ENCODE results near the gene KDM1B.

DNA sequence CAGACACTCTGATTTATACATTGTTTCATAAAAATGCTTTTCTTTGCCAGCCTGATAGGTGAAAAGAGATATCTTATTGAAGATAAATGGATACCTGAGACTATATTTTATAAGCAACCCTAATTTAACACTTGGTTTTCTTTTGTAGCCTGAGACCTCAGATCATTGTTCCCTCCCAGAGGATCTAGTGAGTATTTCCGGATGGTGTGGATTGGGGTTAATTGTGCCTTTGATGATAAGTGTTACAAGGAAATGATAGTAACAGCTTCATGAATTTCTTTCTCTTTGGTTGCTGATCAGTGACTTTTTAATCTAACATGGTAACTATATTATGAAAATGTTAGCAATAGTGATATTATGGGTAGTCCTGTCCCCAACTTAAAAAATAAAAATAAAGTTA is 30.4 kb downstream of the KDM1B start:
- no peak for TF ChIP-seq POLR2AphosphoS5 (IDR thresholded peaks at IDR 0.05; ENCODE audit: low read depth)
- TF ChIP-seq EZH2phosphoT487 (IDR thresholded peaks at IDR 0.05; ENCODE audit: unreplicated experiment), result no peak
- no peak for TF ChIP-seq JUNB (IDR thresholded peaks at IDR 0.05; ENCODE audit: unreplicated experiment)
- TF ChIP-seq, protein P1, sequence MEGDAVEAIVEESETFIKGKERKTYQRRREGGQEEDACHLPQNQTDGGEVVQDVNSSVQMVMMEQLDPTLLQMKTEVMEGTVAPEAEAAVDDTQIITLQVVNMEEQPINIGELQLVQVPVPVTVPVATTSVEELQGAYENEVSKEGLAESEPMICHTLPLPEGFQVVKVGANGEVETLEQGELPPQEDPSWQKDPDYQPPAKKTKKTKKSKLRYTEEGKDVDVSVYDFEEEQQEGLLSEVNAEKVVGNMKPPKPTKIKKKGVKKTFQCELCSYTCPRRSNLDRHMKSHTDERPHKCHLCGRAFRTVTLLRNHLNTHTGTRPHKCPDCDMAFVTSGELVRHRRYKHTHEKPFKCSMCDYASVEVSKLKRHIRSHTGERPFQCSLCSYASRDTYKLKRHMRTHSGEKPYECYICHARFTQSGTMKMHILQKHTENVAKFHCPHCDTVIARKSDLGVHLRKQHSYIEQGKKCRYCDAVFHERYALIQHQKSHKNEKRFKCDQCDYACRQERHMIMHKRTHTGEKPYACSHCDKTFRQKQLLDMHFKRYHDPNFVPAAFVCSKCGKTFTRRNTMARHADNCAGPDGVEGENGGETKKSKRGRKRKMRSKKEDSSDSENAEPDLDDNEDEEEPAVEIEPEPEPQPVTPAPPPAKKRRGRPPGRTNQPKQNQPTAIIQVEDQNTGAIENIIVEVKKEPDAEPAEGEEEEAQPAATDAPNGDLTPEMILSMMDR (conservative IDR thresholded peaks at IDR 0.05; ENCODE audit: low read depth in 2 of 2), result no peak
- no peak for TF ChIP-seq EZH2 (IDR thresholded peaks at IDR 0.05; ENCODE audit: low read depth, unreplicated experiment)
- no peak for TF ChIP-seq NANOG (IDR thresholded peaks at IDR 0.05; ENCODE audit: borderline replicate concordance)
- TF ChIP-seq CREB1 (CRISPR knock-in tag; IDR thresholded peaks at IDR 0.05; ENCODE audit: low read depth), result no peak
- TF ChIP-seq ZNF114 (CRISPR knock-in tag; IDR thresholded peaks at IDR 0.05), result no peak
- TF ChIP-seq, protein P2, sequence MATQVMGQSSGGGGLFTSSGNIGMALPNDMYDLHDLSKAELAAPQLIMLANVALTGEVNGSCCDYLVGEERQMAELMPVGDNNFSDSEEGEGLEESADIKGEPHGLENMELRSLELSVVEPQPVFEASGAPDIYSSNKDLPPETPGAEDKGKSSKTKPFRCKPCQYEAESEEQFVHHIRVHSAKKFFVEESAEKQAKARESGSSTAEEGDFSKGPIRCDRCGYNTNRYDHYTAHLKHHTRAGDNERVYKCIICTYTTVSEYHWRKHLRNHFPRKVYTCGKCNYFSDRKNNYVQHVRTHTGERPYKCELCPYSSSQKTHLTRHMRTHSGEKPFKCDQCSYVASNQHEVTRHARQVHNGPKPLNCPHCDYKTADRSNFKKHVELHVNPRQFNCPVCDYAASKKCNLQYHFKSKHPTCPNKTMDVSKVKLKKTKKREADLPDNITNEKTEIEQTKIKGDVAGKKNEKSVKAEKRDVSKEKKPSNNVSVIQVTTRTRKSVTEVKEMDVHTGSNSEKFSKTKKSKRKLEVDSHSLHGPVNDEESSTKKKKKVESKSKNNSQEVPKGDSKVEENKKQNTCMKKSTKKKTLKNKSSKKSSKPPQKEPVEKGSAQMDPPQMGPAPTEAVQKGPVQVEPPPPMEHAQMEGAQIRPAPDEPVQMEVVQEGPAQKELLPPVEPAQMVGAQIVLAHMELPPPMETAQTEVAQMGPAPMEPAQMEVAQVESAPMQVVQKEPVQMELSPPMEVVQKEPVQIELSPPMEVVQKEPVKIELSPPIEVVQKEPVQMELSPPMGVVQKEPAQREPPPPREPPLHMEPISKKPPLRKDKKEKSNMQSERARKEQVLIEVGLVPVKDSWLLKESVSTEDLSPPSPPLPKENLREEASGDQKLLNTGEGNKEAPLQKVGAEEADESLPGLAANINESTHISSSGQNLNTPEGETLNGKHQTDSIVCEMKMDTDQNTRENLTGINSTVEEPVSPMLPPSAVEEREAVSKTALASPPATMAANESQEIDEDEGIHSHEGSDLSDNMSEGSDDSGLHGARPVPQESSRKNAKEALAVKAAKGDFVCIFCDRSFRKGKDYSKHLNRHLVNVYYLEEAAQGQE (IDR thresholded peaks at IDR 0.05; ENCODE audit: unreplicated experiment), result no peak
- TF ChIP-seq, protein P3, sequence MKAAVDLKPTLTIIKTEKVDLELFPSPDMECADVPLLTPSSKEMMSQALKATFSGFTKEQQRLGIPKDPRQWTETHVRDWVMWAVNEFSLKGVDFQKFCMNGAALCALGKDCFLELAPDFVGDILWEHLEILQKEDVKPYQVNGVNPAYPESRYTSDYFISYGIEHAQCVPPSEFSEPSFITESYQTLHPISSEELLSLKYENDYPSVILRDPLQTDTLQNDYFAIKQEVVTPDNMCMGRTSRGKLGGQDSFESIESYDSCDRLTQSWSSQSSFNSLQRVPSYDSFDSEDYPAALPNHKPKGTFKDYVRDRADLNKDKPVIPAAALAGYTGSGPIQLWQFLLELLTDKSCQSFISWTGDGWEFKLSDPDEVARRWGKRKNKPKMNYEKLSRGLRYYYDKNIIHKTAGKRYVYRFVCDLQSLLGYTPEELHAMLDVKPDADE (IDR thresholded peaks at IDR 0.05), result no peak
- TF ChIP-seq STAT1 (IDR thresholded peaks at IDR 0.05; ENCODE audit: unreplicated experiment), result no peak
- TF ChIP-seq ZNF331 (CRISPR knock-in tag; IDR thresholded peaks at IDR 0.05; ENCODE audit: low read depth), result no peak
- TF ChIP-seq, protein P4, sequence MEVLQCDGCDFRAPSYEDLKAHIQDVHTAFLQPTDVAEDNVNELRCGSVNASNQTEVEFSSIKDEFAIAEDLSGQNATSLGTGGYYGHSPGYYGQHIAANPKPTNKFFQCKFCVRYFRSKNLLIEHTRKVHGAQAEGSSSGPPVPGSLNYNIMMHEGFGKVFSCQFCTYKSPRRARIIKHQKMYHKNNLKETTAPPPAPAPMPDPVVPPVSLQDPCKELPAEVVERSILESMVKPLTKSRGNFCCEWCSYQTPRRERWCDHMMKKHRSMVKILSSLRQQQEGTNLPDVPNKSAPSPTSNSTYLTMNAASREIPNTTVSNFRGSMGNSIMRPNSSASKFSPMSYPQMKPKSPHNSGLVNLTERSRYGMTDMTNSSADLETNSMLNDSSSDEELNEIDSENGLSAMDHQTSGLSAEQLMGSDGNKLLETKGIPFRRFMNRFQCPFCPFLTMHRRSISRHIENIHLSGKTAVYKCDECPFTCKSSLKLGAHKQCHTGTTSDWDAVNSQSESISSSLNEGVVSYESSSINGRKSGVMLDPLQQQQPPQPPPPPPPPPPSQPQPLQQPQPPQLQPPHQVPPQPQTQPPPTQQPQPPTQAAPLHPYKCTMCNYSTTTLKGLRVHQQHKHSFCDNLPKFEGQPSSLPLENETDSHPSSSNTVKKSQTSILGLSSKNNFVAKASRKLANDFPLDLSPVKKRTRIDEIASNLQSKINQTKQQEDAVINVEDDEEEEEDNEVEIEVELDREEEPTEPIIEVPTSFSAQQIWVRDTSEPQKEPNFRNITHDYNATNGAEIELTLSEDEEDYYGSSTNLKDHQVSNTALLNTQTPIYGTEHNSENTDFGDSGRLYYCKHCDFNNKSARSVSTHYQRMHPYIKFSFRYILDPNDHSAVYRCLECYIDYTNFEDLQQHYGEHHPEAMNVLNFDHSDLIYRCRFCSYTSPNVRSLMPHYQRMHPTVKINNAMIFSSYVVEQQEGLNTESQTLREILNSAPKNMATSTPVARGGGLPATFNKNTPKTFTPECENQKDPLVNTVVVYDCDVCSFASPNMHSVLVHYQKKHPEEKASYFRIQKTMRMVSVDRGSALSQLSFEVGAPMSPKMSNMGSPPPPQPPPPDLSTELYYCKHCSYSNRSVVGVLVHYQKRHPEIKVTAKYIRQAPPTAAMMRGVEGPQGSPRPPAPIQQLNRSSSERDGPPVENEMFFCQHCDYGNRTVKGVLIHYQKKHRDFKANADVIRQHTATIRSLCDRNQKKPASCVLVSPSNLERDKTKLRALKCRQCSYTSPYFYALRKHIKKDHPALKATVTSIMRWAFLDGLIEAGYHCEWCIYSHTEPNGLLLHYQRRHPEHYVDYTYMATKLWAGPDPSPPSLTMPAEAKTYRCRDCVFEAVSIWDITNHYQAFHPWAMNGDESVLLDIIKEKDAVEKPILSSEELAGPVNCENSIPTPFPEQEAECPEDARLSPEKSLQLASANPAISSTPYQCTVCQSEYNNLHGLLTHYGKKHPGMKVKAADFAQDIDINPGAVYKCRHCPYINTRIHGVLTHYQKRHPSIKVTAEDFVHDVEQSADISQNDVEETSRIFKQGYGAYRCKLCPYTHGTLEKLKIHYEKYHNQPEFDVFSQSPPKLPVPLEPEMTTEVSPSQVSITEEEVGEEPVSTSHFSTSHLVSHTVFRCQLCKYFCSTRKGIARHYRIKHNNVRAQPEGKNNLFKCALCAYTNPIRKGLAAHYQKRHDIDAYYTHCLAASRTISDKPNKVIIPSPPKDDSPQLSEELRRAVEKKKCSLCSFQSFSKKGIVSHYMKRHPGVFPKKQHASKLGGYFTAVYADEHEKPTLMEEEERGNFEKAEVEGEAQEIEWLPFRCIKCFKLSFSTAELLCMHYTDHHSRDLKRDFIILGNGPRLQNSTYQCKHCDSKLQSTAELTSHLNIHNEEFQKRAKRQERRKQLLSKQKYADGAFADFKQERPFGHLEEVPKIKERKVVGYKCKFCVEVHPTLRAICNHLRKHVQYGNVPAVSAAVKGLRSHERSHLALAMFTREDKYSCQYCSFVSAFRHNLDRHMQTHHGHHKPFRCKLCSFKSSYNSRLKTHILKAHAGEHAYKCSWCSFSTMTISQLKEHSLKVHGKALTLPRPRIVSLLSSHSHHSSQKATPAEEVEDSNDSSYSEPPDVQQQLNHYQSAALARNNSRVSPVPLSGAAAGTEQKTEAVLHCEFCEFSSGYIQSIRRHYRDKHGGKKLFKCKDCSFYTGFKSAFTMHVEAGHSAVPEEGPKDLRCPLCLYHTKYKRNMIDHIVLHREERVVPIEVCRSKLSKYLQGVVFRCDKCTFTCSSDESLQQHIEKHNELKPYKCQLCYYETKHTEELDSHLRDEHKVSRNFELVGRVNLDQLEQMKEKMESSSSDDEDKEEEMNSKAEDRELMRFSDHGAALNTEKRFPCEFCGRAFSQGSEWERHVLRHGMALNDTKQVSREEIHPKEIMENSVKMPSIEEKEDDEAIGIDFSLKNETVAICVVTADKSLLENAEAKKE (CRISPR knock-in tag; IDR thresholded peaks at IDR 0.05), result no peak

All from GM23338 (cell line).